ENCODE results near the gene VDAC1. TPM values are rescaled to one million over a fixed set of nuclear protein-coding genes. Genes with fewer than 3 reads are reported as not detected.

Gene VDAC1
- total and polyA plus RNA-seq, 9 donors = 41.1 to 171 (median 89.9) TPM

DNA sequence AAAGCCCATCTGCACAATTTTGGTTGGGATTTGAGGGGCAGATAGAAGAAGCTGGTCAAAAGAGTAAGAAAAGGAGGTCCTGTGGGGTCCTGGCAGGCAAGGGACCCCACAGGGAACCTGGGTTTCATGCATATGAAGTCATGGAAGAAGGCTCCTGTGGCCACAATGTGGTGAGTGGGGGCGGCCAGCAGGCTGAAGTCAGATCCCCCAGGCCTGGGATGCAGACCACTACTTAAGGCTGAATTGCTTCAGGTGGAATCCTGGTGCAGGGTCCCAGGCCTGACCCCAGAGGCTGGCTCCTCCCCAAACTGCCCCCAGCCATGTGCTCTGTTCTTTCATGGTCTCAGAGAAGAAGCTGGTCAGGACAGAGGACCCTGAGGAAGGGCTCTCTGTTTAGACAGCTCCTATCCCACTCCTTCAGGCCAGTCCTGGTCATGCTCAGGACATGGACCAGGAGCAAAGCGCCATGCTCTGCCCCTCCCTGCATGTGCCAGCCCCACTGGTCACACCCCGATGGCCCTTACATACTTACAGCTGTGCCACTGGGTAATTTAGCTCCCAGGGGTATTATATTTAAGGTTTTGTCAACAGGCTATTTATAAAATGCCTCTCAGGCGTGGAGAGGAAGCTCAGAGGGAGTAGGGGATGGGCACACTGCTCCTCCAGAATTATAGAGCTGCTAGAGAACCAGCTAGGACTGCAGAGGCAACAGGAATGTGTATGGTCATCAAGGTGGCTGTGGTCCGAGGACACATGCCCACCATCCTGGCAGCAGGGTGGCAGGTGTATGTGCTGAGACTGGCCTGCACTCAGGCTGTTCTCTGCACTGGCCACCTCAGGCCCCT, 69.7 kb downstream of the VDAC1 start:
- Histone ChIP-seq H3K27ac (no peak overlapping the region), H3K36me3 (no peaks in the 10 kb centered on the region), H3K27me3 (no peaks in the 10 kb centered on the region), H3K4me3 (no peak overlapping the region), H3K9me3 (no peaks in the 10 kb centered on the region), H3K4me1 (ENCODE audit: insufficient read depth) (no peaks in the 10 kb centered on the region)
- 85 to 91% (median 91%) methylated on average over 5 of the region's 5 CpGs for WGBS, 3 donors
- DNase-seq = no peak
- intact Hi-C loops (cut with DNase I) = no loop called here
- TF ChIP-seq, protein P1, sequence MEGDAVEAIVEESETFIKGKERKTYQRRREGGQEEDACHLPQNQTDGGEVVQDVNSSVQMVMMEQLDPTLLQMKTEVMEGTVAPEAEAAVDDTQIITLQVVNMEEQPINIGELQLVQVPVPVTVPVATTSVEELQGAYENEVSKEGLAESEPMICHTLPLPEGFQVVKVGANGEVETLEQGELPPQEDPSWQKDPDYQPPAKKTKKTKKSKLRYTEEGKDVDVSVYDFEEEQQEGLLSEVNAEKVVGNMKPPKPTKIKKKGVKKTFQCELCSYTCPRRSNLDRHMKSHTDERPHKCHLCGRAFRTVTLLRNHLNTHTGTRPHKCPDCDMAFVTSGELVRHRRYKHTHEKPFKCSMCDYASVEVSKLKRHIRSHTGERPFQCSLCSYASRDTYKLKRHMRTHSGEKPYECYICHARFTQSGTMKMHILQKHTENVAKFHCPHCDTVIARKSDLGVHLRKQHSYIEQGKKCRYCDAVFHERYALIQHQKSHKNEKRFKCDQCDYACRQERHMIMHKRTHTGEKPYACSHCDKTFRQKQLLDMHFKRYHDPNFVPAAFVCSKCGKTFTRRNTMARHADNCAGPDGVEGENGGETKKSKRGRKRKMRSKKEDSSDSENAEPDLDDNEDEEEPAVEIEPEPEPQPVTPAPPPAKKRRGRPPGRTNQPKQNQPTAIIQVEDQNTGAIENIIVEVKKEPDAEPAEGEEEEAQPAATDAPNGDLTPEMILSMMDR (IDR thresholded peaks at IDR 0.05) = no peak
- TF ChIP-seq EP300 (IDR thresholded peaks at IDR 0.05) (no peak), POLR2A (IDR thresholded peaks at IDR 0.05) (no peak)

GRCh38 chr5:133934311-133934710, 70.5 kb downstream of the VDAC1 start:
- H3K27ac ChIP-seq = no peak overlapping the region
- H3K27me3 ChIP-seq = no peaks in the 10 kb centered on the region
- H3K4me3 ChIP-seq = no peak overlapping the region
- TF ChIP-seq, protein P1 (IDR thresholded peaks at IDR 0.05) = no peak
- no peak for TF ChIP-seq POLR2A (IDR thresholded peaks at IDR 0.05)
- TF ChIP-seq EP300 (IDR thresholded peaks at IDR 0.05) = no peak
- intact Hi-C loops (cut with DNase I) = no loop called here
- DNase-seq = no peak
- whole genome bisulfite sequencing, 3 donors = 60 to 75% (median 69%) methylated on average over 5 of the region's 5 CpGs
- H3K36me3 ChIP-seq = no peaks in the 10 kb centered on the region
- H3K4me1 ChIP-seq (ENCODE audit: insufficient read depth) = no peaks in the 10 kb centered on the region
- H3K9me3 ChIP-seq = no peaks in the 10 kb centered on the region

DNA sequence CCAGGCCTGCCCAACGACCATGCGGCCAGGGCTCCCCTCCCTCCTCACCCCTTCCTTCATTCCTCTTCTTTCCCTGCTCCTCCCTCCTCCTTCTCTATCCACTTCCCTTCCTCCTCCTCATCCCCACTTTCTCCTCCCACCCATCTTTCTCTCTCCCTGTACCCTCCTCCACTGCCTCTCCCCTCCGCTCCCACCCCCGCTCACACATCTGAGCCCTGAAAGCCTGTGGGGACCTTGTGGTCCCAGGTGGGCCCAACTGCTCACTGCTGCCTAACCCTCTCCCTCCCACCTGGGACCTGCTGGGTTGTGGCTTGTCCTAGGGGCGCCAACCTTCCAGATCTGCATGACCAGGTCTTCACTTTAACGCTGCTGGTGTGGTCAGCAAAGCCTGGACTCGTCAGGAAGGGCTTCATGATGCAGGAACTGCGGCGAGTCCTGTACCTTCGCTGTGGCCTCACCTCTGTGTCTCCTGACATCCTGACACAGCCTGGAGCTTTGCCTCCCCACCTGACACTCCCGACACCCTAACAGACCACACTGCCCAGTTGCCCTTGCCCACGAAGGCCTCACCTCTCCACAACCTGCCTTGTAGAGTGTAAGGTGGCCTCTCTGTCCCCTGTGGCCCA, 71.0 kb downstream of the VDAC1 start:
- intact Hi-C loops (cut with DNase I) = no loop called here
- DNase-seq = no peak
- H3K27me3 ChIP-seq = no peaks in the 10 kb centered on the region
- WGBS, 3 donors = 85% methylated on average over 12 of the region's 12 CpGs
- no peak overlapping the region for H3K27ac ChIP-seq
- no peaks in the 10 kb centered on the region for H3K36me3 ChIP-seq
- no peaks in the 10 kb centered on the region for H3K4me1 ChIP-seq (ENCODE audit: insufficient read depth)
- H3K9me3 ChIP-seq = no peaks in the 10 kb centered on the region
- H3K4me3 ChIP-seq = no peak overlapping the region
- TF ChIP-seq POLR2A (IDR thresholded peaks at IDR 0.05) (no peak), EP300 (IDR thresholded peaks at IDR 0.05) (no peak)
- TF ChIP-seq, protein P1 (IDR thresholded peaks at IDR 0.05) = no peak

- 46 to 70% (median 57%) methylated on average over 3 of the region's 3 CpGs for WGBS, 3 donors
- no peak overlapping the region for H3K27ac ChIP-seq
- intact Hi-C loops (cut with DNase I) = no loop called here
- no peak for DNase-seq
- H3K36me3 ChIP-seq = no peaks in the 10 kb centered on the region
- H3K4me3 ChIP-seq = no peak overlapping the region
- no peaks in the 10 kb centered on the region for H3K27me3 ChIP-seq
- H3K9me3 ChIP-seq = no peaks in the 10 kb centered on the region
- no peaks in the 10 kb centered on the region for H3K4me1 ChIP-seq (ENCODE audit: insufficient read depth)
- TF ChIP-seq, protein P1 (IDR thresholded peaks at IDR 0.05) = no peak
- TF ChIP-seq EP300 (IDR thresholded peaks at IDR 0.05) (no peak), POLR2A (IDR thresholded peaks at IDR 0.05) (no peak)
These were observed 71.6 kb downstream of the VDAC1 start for GRCh38 chr5:133933169-133933509.
